ENCODE measurements around the gene CD248.
A peak's percentile ranks its signal among the peaks of the same experiment; 100 is the strongest.

GRCh38 chr11:66317723-66318599, 1.1 kb upstream of the CD248 start:
- TF ChIP-seq CTCF (IDR thresholded peaks at IDR 0.05) (no peak), ATF3 (CRISPR knock-in tag; conservative IDR thresholded peaks at IDR 0.05) (no peak), USF1 (CRISPR knock-in tag; IDR thresholded peaks at IDR 0.05) (peak; percentile 22; the same call in 1 of the 2 replicates), TP53 (CRISPR knock-in tag; IDR thresholded peaks at IDR 0.05) (no peak), CREB1 (CRISPR knock-in tag; IDR thresholded peaks at IDR 0.05) (no peak), ZNF219 (CRISPR knock-in tag; IDR thresholded peaks at IDR 0.05; ENCODE audit: borderline replicate concordance) (no peak)
